Astrocyte of the cerebellum (primary cell): ENCODE results near the gene FOXQ1.

Experiments
- DNase-seq: peaks from one replicate; pipeline ENCODE4 v3.0.0-alpha.2; 2011; ENCODE audit warnings: low read depth
- H3K4me3 ChIP-seq: 2 replicates; pipeline ENCODE4 v1.5.1; 2011; ENCODE audit warnings: mild to moderate bottlenecking, low read depth, low read length, moderate library complexity
- CTCF ChIP-seq: IDR thresholded peaks from 2 replicates; pipeline ENCODE4 v1.5.1; 2012; ENCODE audit warnings: low read length, low read depth, moderate library complexity, mild to moderate bottlenecking; ENCODE audit errors: missing control alignments
- in situ Hi-C: cut with HindIII; loops from 2 replicates; pipeline ENCODE4 v1.10.0; 2017; ENCODE audit warnings: low sequenced_read_pairs

Gene FOXQ1

DNA sequence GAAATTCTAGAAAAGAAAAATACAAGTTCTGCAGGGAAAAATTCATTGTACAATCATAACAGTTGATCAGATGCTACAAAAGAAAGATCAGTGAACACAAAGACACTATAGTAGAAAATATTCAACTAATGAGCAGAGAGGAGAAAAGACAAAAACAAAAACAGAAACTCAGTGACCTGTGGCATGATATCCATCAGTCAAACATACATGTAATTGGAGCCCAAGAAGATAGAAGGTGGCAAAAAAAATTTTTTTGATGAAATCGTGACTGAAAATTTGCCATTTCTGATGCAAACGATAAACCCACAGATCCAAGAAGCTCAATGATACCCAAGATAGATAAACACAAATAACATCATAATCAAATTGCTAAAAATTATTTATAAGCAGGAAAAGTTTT, 13.1 kb upstream of the FOXQ1 start:
- H3K4me3 ChIP-seq = no peak overlapping the region
- DNase-seq = no peak
- in situ Hi-C loops = no loop called here
- no peak for TF ChIP-seq CTCF

- H3K4me3 ChIP-seq = no peak overlapping the region
- no peak for DNase-seq
- no peak for TF ChIP-seq CTCF
- in situ Hi-C loops = no loop called here
These were observed 5.8 kb upstream of the FOXQ1 start for GRCh38 chr6:1306133-1306532.

DNA sequence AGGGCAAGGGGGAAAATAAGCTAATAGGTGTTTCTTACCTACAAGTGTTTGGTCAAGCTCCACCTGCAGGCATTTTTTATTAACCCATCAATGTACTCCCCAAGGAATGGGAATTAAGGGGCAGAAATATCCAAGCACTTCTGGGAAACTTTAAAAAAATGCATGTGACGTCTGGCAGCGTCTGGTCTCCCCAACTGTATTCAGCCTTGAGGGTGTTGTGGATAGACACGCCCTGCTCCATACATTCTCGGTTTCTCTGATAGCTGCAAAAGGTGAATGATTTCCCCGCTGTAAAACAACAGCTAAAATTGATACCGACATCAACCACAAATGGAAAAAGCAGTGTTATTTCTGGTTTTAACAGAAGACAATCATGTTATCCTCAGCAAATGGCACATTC, 2.5 kb upstream of the FOXQ1 start:
- no peak for DNase-seq
- H3K4me3 ChIP-seq = no peak overlapping the region
- in situ Hi-C loops = no loop called here
- TF ChIP-seq CTCF = no peak

GRCh38 chr6:1310628-1311399, 1.1 kb upstream of the FOXQ1 start:
- in situ Hi-C loops = no loop called here
- peak overlapping the region; percentile 40 for H3K4me3 ChIP-seq
- TF ChIP-seq CTCF = no peak
- DNase-seq = no peak

GRCh38 chr6:1312203-1312472, 240 bp downstream of the FOXQ1 start:
- in situ Hi-C loops = no loop called here
- no peak for DNase-seq
- peak overlapping the region; percentile 40 for H3K4me3 ChIP-seq
- no peak for TF ChIP-seq CTCF

GRCh38 chr6:1312473-1313367, 822 bp downstream of the FOXQ1 start:
- H3K4me3 ChIP-seq = peak overlapping the region; percentile 40
- in situ Hi-C loops = no loop called here
- DNase-seq = no peak
- TF ChIP-seq CTCF = no peak
